Measurements from ENCODE around the gene USP44.

GRCh38 chr12:95517246-95517645, 34.0 kb downstream of the USP44 start:
- TF ChIP-seq EZH2 (IDR thresholded peaks at IDR 0.05; ENCODE audit: low read length, unreplicated experiment) (no peak), EZH2phosphoT487 (IDR thresholded peaks at IDR 0.05; ENCODE audit: borderline replicate concordance, low read length) (no peak)
- TF ChIP-seq, protein P1, sequence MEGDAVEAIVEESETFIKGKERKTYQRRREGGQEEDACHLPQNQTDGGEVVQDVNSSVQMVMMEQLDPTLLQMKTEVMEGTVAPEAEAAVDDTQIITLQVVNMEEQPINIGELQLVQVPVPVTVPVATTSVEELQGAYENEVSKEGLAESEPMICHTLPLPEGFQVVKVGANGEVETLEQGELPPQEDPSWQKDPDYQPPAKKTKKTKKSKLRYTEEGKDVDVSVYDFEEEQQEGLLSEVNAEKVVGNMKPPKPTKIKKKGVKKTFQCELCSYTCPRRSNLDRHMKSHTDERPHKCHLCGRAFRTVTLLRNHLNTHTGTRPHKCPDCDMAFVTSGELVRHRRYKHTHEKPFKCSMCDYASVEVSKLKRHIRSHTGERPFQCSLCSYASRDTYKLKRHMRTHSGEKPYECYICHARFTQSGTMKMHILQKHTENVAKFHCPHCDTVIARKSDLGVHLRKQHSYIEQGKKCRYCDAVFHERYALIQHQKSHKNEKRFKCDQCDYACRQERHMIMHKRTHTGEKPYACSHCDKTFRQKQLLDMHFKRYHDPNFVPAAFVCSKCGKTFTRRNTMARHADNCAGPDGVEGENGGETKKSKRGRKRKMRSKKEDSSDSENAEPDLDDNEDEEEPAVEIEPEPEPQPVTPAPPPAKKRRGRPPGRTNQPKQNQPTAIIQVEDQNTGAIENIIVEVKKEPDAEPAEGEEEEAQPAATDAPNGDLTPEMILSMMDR (conservative IDR thresholded peaks at IDR 0.05; ENCODE audit: low read depth, low read length), result no peak

Measured in PC-3 (cell line).